ENCODE measurements around the gene RNASEH1. TPM values are rescaled to one million over a fixed set of nuclear protein-coding genes. Genes with fewer than 3 reads are reported as not detected.

RNASEH1 gene
- total RNA-seq, 6 experiments from 2014 or later: 8.3 to 12.2 (median 10.0) TPM

DNA sequence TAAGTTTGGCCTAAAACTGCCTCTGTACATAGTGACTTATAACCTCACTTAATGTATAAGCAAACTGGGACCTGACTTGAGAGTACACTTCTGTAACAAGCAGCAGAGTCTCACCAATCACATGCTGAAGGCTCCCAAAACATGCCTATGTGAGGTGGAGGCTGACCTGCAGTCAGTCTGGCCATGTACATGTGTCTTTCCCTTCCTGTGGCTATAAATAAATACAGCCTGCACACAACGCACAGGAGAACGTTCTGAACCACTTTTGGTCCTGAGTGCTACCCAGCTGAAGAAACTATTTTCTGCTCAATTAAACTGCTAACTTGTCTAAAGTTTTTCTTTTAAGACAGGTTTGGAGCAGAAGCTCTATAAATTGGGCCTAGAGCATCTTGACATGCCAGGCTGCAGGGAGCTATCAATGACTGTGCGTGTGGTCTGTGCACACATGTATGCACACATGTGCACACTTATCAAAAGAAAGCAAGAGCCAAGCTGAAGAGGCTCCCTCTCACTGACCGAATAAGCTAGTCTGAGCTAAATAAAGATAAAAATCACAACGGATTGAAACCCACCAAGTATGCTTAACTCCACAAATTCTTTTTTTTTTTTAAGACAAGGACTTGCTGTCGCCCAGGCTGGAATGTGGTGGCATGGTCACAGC is 15.0 kb downstream of the RNASEH1 start:
- ATAC-seq (no peak), DNase-seq (no peak)
- intact Hi-C loops (cut with DNase I): no loop called here
- Histone ChIP-seq H3K27ac (no peak overlapping the region), H3K4me1 (peaks cover 0 to 26% (median 8%) of the 10 kb centered on the region in 4 donors), H3K27me3 (no peaks in the 10 kb centered on the region), H3K4me3 (no peak overlapping the region), H3K36me3 (peaks cover 0 to 42% (median 15%) of the 10 kb centered on the region in 4 donors), H3K9me3 (no peaks in the 10 kb centered on the region)
- TF ChIP-seq POLR2A (IDR thresholded peaks at IDR 0.05) (no peak), CTCF (IDR thresholded peaks at IDR 0.05) (no peak)
- WGBS (ENCODE audit: insufficient coverage, low coverage, low lambda C conversion rate, missing lambda C conversion rate): 51% methylated on average over 5 of the region's 6 CpGs

DNA sequence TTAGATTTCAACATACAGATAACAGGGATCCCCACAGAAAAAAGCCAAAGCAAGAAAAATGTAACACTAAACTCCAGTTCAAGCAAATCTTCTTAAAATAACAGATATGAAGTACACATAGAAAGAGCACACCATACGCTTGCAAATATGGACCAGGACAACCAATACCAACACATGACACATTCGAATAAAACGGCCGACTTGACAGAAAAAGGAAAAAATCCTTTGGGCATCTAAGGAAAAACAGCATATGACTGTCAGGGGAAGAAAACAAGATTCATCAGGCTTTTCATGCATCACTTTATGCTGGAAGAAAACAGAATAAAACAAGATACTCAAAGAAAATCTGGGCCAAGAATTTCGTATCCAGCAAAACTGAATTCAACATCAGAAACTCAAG is 16.0 kb downstream of the RNASEH1 start:
- TF ChIP-seq CTCF (IDR thresholded peaks at IDR 0.05) (no peak), POLR2A (IDR thresholded peaks at IDR 0.05) (no peak)
- Histone ChIP-seq H3K4me3 (no peak overlapping the region), H3K36me3 (peaks cover 0 to 35% (median 9%) of the 10 kb centered on the region in 4 donors), H3K4me1 (peaks cover 0 to 35% (median 9%) of the 10 kb centered on the region in 4 donors), H3K9me3 (no peaks in the 10 kb centered on the region), H3K27me3 (no peaks in the 10 kb centered on the region), H3K27ac (no peak overlapping the region)
- DNase-seq: no peak
- WGBS (ENCODE audit: insufficient coverage, low coverage, low lambda C conversion rate, missing lambda C conversion rate): 85% methylated on average over 5 of the region's 5 CpGs
- no peak for ATAC-seq
- intact Hi-C loops (cut with DNase I): no loop called here

- H3K27me3 ChIP-seq: no peaks in the 10 kb centered on the region
- H3K36me3 ChIP-seq: peaks cover 0 to 13% (median 3%) of the 10 kb centered on the region in 4 donors
- intact Hi-C loops (cut with DNase I): no loop called here
- ATAC-seq (no peak), DNase-seq (no peak)
- H3K27ac ChIP-seq: peak overlapping the region in 1 of 3 donors; percentile 83
- 88% methylated on average over 9 of the region's 9 CpGs for WGBS (ENCODE audit: insufficient coverage, low coverage, low lambda C conversion rate, missing lambda C conversion rate)
- H3K9me3 ChIP-seq: no peaks in the 10 kb centered on the region
- no peak overlapping the region for H3K4me3 ChIP-seq
- peaks cover 0 to 46% (median 18%) of the 10 kb centered on the region in 4 donors for H3K4me1 ChIP-seq
- TF ChIP-seq POLR2A (IDR thresholded peaks at IDR 0.05) (no peak), CTCF (IDR thresholded peaks at IDR 0.05) (no peak)
These were observed 18.3 kb downstream of the RNASEH1 start for GRCh38 chr2:3539836-3540235.

DNA sequence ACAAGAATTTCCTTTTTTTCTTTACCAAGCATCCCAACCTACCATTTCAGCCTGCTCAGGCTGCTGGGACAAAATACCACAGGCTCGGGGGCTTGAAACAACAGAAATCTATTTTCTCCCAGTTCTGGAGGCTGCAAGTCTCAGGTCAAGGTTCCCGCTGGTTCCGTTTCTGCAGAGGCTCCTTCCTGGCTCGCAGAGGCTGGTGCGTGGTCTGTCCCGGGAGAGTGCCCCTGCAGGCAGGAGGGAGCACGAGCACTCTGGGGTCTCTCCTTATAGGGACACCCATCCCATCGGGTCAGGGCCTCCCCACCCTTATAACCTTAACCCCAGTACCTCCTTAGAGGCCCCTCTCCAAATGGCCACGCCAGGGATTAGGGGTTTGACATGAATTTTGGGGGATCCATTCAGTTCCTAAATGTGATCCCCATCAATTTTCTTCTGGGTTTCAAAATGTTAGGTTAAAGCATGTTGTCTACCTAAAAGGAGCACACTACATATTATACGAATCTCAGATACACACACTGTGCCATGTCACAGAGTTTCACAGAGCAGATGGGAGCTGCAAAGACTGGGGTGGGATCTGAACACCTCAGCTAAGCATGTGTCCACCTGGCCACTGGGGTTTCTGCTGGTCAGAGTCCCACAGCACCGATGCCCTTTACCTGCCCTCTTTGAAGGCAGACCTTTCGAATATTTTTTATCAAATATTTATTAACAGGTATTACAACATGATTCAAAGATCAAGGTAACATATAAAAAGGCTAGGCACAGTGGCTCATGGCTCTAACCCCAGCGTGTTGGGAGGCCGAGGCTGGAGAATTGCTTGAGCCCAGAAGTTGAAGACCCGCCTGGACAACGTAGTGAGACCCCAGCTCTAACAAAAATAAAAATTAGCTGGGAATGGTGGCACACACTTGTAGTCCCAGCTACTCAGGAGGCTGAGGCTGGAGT is 21.2 kb downstream of the RNASEH1 start:
- Histone ChIP-seq H3K4me1 (peaks cover 0 to 58% (median 18%) of the 10 kb centered on the region in 4 donors), H3K27me3 (no peaks in the 10 kb centered on the region), H3K27ac (peak overlapping the region; percentile 88 to 92 (median 91)), H3K9me3 (no peaks in the 10 kb centered on the region), H3K4me3 (peak overlapping the region; percentile 25 to 39 (median 29)), H3K36me3 (no peaks in the 10 kb centered on the region)
- ATAC-seq (peak; percentile 66 to 80 (median 76)), DNase-seq (peak; percentile 58 to 82 (median 79))
- TF ChIP-seq CTCF (IDR thresholded peaks at IDR 0.05): peak; percentile 18 to 39 (median 32)
- no peak for TF ChIP-seq POLR2A (IDR thresholded peaks at IDR 0.05)
- 26% methylated on average over 11 of the region's 16 CpGs for WGBS (ENCODE audit: insufficient coverage, low coverage, low lambda C conversion rate, missing lambda C conversion rate)
- intact Hi-C loops (cut with DNase I): no loop called here
